HK-2 (cell line): ENCODE results near the gene SERPINB7.

Experiments
- DNase-seq: peaks from one replicate; pipeline ENCODE4 v3.0.0-alpha.2; 2018; ENCODE audit not compliant: unreplicated experiment

Gene SERPINB7

GRCh38 chr18:63848159-63848558 is 72.9 kb downstream of the SERPINB7 start:
- no peak for DNase-seq

- no peak for DNase-seq
These were observed 74.8 kb downstream of the SERPINB7 start for GRCh38 chr18:63850020-63850419.

GRCh38 chr18:63850636-63851035 is 75.4 kb downstream of the SERPINB7 start:
- no peak for DNase-seq
